ENCODE data around the gene TRIM74. TPM values are rescaled to one million over a fixed set of nuclear protein-coding genes. Genes with fewer than 3 reads are reported as not detected.
"Not testable (repeated sequence)": the region's sequence is repeated elsewhere in the genome, so short reads cannot be mapped to it uniquely, and the experiment has no call there.

Gene TRIM74
- total RNA-seq, 4 donors from 2014 or later = 0.19 to 0.27 (median 0.25) TPM; not detected in 1

- intact Hi-C loops (cut with DNase I; ENCODE audit: low total_unique reads); H3K4me3 ChIP-seq (ENCODE audit: low read depth, poor library complexity, severe bottlenecking): not testable (repeated sequence)
- peak in 1 of 2 donors; percentile 25 for DNase-seq (ENCODE audit: low spot score in 2 of 2)
- WGBS, 2 donors = 33% methylated on average over 7 of the region's 29 CpGs; no CpG with 5 or more reads in 1 of the 2 donors
Observed at GRCh38 chr7:72969688-72970087, 422 bp upstream of the TRIM74 start.

- H3K4me3 ChIP-seq (ENCODE audit: low read depth, poor library complexity, severe bottlenecking); intact Hi-C loops (cut with DNase I; ENCODE audit: low total_unique reads): not testable (repeated sequence)
- WGBS, 2 donors = 77 to 80% methylated on average over 2 of the region's 3 CpGs
- DNase-seq (ENCODE audit: low spot score in 2 of 2) = peak in 1 of 2 donors; percentile 68
Observed at GRCh38 chr7:72966892-72967291, 2.4 kb downstream of the TRIM74 start.

- WGBS, 2 donors = no CpG with 5 or more reads among the region's 31 CpGs
- intact Hi-C loops (cut with DNase I; ENCODE audit: low total_unique reads) = not testable (repeated sequence)
Observed at GRCh38 chr7:72965186-72965975, 3.9 kb downstream of the TRIM74 start.

DNA sequence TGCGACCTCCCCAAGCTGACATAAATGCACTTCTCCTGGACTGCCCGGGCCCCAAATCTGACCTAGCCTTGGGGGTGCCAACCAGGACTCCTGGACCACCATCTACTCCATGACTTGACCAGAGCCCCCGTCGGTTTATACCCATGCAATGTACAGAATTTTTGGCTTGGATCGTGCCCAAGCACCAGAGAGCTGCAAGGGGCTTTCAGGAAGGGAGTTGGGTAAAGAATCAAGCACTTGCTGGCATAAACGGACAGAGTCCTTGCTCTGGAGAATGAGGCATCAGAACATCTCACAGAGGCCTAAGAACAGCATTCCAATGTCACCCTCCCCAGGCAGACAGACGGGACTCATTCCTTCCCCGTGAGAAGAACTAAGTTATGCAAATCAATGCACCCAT is 6.2 kb downstream of the TRIM74 start:
- WGBS, 2 donors = no CpG with 5 or more reads among the region's 8 CpGs
- peak; percentile 5 to 54 for DNase-seq (ENCODE audit: low spot score in 2 of 2)
- H3K4me3 ChIP-seq (ENCODE audit: low read depth, poor library complexity, severe bottlenecking); intact Hi-C loops (cut with DNase I; ENCODE audit: low total_unique reads): not testable (repeated sequence)

More at GRCh38 chr7:72965186-72965975, 3.9 kb downstream of the TRIM74 start:
- DNase-seq (ENCODE audit: low spot score in 2 of 2); H3K4me3 ChIP-seq (ENCODE audit: low read depth, poor library complexity, severe bottlenecking): not testable (repeated sequence)

DNA sequence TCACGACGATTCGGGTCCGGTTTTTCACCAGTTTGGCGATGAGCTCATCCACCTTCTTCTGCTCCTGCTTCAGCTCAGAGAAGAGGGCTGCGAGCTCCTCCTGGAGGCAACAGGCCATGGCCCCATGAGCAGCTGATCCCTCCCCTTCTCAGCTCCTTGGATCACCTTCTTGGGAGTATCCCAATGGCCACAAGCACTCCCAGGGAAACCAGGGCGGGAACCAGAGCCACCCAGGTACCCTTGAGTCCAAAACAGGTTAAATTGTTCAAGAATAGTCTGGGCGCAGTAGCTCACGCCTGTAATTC is 8.0 kb downstream of the TRIM74 start:
- no CpG with 5 or more reads among the region's 9 CpGs for WGBS, 2 donors
- intact Hi-C loops (cut with DNase I; ENCODE audit: low total_unique reads); H3K4me3 ChIP-seq (ENCODE audit: low read depth, poor library complexity, severe bottlenecking); DNase-seq (ENCODE audit: low spot score in 2 of 2): not testable (repeated sequence)

- DNase-seq (ENCODE audit: low spot score in 2 of 2); H3K4me3 ChIP-seq (ENCODE audit: low read depth, poor library complexity, severe bottlenecking); intact Hi-C loops (cut with DNase I; ENCODE audit: low total_unique reads): not testable (repeated sequence)
- no CpG with 5 or more reads among the region's 20 CpGs for WGBS, 2 donors
Observed at GRCh38 chr7:72960626-72961345, 8.5 kb downstream of the TRIM74 start.

- WGBS, 2 donors = no CpG with 5 or more reads among the region's 18 CpGs
Observed at GRCh38 chr7:72960029-72960428, 9.2 kb downstream of the TRIM74 start.

DNA sequence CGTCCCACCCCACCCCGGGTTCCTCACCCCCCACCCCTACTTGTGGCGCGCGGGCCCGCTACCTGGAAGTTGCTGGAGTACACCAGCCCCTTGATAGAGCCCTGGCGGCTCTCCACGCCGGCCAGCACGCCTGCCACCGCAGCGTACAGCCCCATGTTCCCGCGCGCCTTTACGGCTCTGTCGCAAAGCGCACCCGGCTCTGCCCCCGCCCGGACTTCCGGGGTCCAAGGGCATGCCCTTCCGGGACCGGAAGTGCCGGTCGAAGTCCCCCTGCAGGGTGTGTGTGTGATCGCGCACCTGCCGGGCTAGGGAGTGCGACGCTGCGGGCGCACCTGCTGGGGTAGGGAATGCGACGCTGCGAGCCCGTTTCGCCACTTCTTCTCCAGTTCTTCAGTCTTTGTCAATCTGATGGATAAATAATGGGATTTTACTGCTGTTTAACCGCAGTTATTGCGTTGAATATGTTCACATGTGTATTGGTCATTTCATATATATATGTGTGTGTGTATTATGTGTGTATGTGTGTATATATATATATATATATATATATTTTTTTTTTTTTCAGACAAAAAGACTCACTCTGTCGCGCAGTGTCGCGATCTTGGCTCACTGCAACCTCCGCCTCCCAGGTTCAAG is 14.6 kb downstream of the TRIM74 start:
- DNase-seq (ENCODE audit: low spot score in 2 of 2); intact Hi-C loops (cut with DNase I; ENCODE audit: low total_unique reads); H3K4me3 ChIP-seq (ENCODE audit: low read depth, poor library complexity, severe bottlenecking): not testable (repeated sequence)
- WGBS, 2 donors = 38 to 39% methylated on average over 6 to 7 of the region's 45 CpGs

More at GRCh38 chr7:72960029-72960428, 9.2 kb downstream of the TRIM74 start:
- H3K4me3 ChIP-seq (ENCODE audit: low read depth, poor library complexity, severe bottlenecking); intact Hi-C loops (cut with DNase I; ENCODE audit: low total_unique reads): not testable (repeated sequence)
- peak in 1 of 2 donors; percentile 1 for DNase-seq (ENCODE audit: low spot score in 2 of 2)

DNA sequence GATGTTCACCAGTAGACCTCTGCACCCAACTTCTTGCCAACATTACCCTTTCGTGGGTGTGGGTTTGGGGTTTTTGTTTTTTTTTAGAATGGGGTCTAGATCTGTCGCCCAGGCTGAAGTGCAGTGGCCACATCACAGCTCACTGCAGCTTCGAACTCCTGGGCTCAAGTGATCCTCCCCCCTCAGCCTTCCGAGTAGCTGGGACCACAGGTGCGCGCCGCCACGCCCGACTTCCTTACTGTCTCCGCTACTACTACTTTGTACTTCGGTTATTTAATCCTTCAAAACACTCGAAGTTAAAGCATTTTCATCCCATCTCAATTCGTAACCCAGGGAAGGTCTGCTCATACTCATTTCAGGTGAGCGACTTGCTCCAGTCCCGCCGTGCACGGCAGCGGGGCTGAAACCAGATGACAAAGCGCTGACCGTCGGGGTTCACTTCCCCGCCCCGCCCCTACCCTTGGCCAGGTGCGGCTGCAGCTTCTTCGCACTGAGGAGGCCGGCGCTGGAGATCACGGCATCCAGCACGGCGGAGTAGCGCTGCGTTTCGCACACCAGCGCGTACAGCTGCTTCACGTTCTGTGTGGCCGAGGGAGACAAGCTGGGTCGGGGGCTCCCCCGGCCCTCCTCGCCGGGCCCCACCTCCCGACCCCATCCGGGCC is 15.2 kb downstream of the TRIM74 start:
- WGBS, 2 donors = no CpG with 5 or more reads among the region's 43 CpGs
- H3K4me3 ChIP-seq (ENCODE audit: low read depth, poor library complexity, severe bottlenecking); intact Hi-C loops (cut with DNase I; ENCODE audit: low total_unique reads): not testable (repeated sequence)

GRCh38 chr7:72950432-72950831 is 18.8 kb downstream of the TRIM74 start:
- no CpG with 5 or more reads among the region's 6 CpGs for WGBS, 2 donors
- DNase-seq (ENCODE audit: low spot score in 2 of 2) = peak in 1 of 2 donors; percentile 2
- H3K4me3 ChIP-seq (ENCODE audit: low read depth, poor library complexity, severe bottlenecking); intact Hi-C loops (cut with DNase I; ENCODE audit: low total_unique reads): not testable (repeated sequence)

More for the DNA sequence above, 15.2 kb downstream of the TRIM74 start:
- not testable (repeated sequence) for DNase-seq (ENCODE audit: low spot score in 2 of 2)

GRCh38 chr7:72949686-72950085 is 19.6 kb downstream of the TRIM74 start:
- WGBS, 2 donors = 62 to 88% methylated on average over 2 to 5 of the region's 6 CpGs
- peak in 1 of 2 donors; percentile 70 for DNase-seq (ENCODE audit: low spot score in 2 of 2)
- H3K4me3 ChIP-seq (ENCODE audit: low read depth, poor library complexity, severe bottlenecking); intact Hi-C loops (cut with DNase I; ENCODE audit: low total_unique reads): not testable (repeated sequence)

- H3K4me3 ChIP-seq (ENCODE audit: low read depth, poor library complexity, severe bottlenecking); intact Hi-C loops (cut with DNase I; ENCODE audit: low total_unique reads): not testable (repeated sequence)
- DNase-seq (ENCODE audit: low spot score in 2 of 2) = peak in 1 of 2 donors; percentile 31
- WGBS, 2 donors = 84 to 86% methylated on average over 5 to 8 of the region's 9 CpGs
Observed at GRCh38 chr7:72949276-72949675, 20.0 kb downstream of the TRIM74 start.

DNA sequence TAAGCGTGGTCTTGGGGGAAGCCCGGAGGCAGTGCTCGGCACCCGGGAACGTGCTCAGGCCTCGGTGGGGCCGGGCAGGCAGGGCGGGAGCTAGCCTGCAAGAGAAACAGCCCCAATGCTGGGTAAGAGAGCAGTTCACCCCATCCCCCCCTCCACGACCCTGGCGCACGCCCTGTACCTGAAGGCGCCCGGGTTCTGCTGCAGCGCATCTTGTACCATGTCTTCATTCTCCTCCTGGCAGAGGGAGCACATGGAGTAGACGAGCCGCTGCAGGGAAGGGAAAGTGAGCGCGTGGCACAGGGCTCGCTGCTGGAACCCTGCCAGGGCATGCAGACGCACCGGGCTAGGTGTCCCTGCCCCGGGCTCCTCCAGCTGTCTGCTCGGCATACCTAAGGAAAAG is 20.6 kb downstream of the TRIM74 start:
- intact Hi-C loops (cut with DNase I; ENCODE audit: low total_unique reads) = not testable (repeated sequence)

GRCh38 chr7:72946130-72946745 is 23.0 kb downstream of the TRIM74 start:
- H3K4me3 ChIP-seq (ENCODE audit: low read depth, poor library complexity, severe bottlenecking); intact Hi-C loops (cut with DNase I; ENCODE audit: low total_unique reads): not testable (repeated sequence)
- peak in 1 of 2 donors; percentile 66 for DNase-seq (ENCODE audit: low spot score in 2 of 2)
- 82 to 90% methylated on average over 13 to 19 of the region's 22 CpGs for WGBS, 2 donors

More for the DNA sequence above, 20.6 kb downstream of the TRIM74 start:
- DNase-seq (ENCODE audit: low spot score in 2 of 2) = peak in 1 of 2 donors; percentile 36
- 71 to 77% methylated on average over 15 to 16 of the region's 23 CpGs for WGBS, 2 donors
- not testable (repeated sequence) for H3K4me3 ChIP-seq (ENCODE audit: low read depth, poor library complexity, severe bottlenecking)

Measured in lower leg skin (tissue), 4 donors.